ENCODE results near the gene RMND1. TPM values are rescaled to one million over a fixed set of nuclear protein-coding genes. Genes with fewer than 3 reads are reported as not detected.

Gene RMND1, protein sequence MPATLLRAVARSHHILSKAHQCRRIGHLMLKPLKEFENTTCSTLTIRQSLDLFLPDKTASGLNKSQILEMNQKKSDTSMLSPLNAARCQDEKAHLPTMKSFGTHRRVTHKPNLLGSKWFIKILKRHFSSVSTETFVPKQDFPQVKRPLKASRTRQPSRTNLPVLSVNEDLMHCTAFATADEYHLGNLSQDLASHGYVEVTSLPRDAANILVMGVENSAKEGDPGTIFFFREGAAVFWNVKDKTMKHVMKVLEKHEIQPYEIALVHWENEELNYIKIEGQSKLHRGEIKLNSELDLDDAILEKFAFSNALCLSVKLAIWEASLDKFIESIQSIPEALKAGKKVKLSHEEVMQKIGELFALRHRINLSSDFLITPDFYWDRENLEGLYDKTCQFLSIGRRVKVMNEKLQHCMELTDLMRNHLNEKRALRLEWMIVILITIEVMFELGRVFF
- 33.3 and 38.7 TPM in 2 replicates for total RNA-seq

DNA sequence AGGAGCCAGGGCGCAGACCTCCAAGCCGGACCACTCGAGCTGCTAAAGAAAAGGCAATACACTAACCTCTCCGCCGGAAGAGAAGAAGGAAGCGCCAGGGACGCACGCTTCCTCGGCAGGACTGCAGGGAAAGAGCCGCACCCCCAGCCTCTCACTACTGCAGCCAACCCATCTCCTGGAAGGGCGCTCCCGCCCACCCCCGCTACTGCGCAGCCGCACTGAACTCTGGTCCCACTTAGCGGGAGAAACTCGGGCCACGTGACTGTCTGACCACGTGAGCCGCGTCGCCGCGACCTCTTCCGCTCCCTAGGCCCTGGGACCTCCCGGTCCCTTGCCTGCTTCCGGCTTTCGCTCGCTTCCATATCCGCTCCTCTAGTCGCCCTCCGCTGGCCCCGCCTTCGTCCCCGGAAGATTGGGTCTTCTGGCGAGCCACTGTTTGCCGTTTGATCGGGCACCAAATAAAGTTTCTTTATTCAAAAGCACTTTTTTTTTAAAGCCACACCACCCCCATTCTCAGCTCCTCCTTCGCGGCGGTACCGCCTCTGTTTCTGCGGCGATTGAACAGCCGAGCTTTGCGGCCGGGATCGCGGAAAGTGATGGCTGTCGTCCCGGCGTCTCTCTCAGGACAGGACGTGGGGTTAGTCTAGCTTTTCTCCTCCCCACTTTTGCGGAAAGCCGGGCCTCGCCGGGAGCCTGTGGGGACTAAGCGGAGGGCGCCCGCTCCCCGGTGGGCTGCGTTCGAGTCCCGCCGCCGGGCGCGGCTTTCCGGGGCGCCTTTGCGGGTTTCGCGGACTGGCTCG, at the start of gene RMND1:
RMND1 (minus strand) TSS at position 177 of the 800 bp plus-strand sequence. CDS start 6,315 bp downstream, outside the sequence.

DNA sequence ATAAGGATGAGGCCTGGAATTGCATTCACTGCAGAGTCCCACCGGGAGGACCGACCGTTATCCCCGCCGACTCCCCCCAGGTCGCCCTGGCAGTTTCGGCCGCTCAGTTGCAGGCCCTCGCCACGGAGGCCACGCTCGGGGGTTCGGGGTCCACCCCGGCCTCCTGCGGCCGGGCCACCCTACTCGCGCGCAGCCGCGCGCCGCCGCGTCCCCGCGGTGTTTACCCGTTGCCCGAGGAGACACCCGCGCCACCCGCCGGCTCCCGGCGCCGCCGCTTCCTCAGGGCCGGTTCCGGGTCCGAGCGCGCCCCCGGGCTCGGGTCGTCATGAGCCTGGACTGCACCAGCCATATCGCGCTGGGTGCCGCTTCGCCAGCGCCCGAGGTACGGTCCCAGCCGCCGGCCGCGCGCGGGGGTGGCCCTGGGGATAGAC, 41.9 kb upstream of the RMND1 start, which contains the start of gene CCDC170:
CCDC170 (plus strand) TSS at position 214 of the 431 bp plus-strand sequence; CDS start at position 326, 112 bp downstream.

DNA sequence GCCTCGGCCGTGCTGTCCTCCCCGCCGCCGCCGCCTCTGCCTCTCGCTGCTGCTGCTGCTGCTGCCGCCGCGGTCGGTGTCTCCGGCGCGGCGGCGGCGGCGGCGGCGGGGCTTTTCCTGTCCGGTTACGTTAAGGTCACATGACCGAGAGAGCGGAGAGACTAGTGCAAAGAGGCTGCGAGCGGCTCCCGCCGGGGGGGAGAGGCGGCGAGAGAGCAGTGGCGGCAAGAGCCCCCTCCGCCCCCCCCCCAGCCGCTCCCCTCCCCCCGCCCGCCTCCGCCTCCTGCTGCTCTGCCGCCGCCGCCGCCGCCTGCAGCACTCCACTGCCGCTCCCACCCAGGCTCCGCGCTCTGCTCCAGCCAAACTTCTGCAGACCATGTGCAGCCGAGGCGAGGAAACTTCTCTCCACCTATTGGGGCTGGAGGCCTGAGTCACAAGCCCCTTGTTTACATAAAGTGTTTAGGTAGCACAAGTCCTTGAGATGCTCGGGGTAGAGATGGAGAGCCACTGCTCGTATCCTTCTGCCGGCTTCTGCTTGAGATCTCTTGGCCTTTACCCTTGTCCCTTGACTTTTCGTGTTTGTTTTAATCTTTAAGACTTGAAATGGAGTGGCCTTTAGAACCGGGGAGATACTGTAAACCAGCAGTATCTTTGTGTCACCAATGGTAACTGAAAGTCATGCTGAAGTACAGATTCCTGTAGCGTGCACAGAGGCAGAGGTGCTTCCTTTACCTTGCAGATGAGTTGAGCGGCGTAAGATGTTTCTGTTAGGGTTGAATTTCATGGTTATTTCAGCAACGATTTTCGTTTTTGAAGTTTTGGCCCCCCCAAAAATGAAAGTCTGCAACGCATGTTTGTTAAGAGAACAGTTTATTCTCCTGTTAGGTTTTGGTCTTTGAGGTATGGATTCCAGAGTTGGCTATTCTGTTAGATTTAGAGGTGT, 60.2 kb downstream of the RMND1 start, which contains the start of gene ZBTB2:
ZBTB2 (minus strand) TSS at position 89 of the 943 bp plus-strand sequence. CDS start 17,922 bp downstream, outside the sequence.

Small RNAs within 50 kb of the gene (small RNA-seq; reads per million reads assigned to genes)
- gene RF00019, result not detected

Other genes starting within 250 kb of the RMND1 start
- gene AKAP12, start 212.2 kb downstream of the RMND1 start, total RNA-seq, result 379 and 460 TPM in 2 replicates
- gene ZBTB2, start 60.6 kb downstream of the RMND1 start, total RNA-seq, result 10.5 and 15.2 TPM in 2 replicates
- gene CCDC170, start 41.9 kb upstream of the RMND1 start, total RNA-seq, result under 0.01 and 0.14 TPM in 2 replicates

Measured in thoracic aorta endothelial cell (primary cell).